ENCODE data around the gene NINJ2.

Gene NINJ2

DNA sequence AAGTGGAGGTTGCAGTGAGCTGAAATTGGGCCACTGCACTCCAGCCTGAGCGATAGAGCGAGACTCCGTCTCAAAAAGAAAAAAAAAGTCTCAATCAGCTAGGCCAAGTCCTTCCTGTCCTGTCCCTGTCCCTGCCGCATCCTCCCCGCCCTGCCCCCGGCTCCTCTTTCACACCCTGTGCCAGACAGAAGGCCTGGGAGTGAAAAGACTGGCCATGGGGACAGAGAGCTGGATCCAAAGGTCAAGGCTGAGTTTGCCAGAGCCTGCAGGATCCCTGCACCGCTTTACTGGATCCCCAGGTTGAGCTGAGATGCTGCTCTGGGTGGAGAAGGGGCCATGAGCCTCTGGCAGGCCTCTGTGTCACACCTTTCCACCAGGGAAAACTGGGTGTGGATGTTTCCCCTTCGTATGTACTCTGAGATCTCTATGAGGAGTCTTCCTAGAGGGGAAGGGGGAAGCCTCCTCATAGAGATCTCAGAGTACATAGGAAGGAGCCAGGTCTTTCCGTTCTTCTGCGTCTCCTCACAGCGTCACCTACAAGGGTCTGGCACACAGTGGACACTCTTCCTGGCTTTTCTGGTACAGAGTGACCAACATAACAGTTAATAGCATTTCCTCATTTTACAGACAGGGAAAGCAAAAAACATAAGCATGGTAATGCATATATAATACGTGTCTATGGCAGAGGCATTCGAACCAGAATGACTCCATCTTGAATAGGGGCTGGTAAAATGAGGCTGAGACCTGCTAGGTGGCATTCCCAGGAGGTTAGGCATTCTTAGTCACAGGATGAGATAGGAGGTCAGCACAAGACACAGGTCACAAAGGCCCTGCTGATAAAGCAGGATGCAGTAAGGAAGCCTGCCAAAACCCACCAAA lies 35.1 kb downstream of the NINJ2 start:
- TF ChIP-seq, protein P1, sequence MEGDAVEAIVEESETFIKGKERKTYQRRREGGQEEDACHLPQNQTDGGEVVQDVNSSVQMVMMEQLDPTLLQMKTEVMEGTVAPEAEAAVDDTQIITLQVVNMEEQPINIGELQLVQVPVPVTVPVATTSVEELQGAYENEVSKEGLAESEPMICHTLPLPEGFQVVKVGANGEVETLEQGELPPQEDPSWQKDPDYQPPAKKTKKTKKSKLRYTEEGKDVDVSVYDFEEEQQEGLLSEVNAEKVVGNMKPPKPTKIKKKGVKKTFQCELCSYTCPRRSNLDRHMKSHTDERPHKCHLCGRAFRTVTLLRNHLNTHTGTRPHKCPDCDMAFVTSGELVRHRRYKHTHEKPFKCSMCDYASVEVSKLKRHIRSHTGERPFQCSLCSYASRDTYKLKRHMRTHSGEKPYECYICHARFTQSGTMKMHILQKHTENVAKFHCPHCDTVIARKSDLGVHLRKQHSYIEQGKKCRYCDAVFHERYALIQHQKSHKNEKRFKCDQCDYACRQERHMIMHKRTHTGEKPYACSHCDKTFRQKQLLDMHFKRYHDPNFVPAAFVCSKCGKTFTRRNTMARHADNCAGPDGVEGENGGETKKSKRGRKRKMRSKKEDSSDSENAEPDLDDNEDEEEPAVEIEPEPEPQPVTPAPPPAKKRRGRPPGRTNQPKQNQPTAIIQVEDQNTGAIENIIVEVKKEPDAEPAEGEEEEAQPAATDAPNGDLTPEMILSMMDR (IDR thresholded peaks at IDR 0.05; ENCODE audit: borderline replicate concordance, control extremely low read depth, extremely low read depth, insufficient read depth, missing control alignments) = no peak
- in situ Hi-C loops (cut with MboI; ENCODE audit: low sequenced_read_pairs, unreplicated experiment) = no loop called here
- DNase-seq (ENCODE audit: low spot score) = no peak

DNA sequence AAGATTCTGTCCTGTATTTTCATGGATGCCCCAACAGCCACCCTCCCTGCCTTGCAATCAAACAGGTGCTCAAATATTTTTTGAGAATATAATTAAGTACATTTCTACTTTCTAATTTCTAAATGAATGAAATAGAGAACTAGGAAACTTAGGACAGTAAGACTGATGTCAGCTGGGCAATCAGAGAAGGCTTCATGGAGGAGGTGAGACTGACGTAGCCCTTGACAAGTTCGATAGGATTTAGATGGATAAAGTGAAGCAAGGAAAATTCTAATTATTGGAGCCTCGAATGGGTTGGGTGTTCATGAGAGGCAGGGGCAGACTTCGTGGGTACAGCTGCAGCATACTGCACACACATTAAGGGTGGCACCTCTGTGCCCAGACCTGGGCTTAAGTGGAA lies 36.0 kb downstream of the NINJ2 start:
- TF ChIP-seq, protein P1 (IDR thresholded peaks at IDR 0.05; ENCODE audit: borderline replicate concordance, control extremely low read depth, extremely low read depth, insufficient read depth, missing control alignments) = no peak
- no peak for DNase-seq (ENCODE audit: low spot score)
- in situ Hi-C loops (cut with MboI; ENCODE audit: low sequenced_read_pairs, unreplicated experiment) = no loop called here

DNA sequence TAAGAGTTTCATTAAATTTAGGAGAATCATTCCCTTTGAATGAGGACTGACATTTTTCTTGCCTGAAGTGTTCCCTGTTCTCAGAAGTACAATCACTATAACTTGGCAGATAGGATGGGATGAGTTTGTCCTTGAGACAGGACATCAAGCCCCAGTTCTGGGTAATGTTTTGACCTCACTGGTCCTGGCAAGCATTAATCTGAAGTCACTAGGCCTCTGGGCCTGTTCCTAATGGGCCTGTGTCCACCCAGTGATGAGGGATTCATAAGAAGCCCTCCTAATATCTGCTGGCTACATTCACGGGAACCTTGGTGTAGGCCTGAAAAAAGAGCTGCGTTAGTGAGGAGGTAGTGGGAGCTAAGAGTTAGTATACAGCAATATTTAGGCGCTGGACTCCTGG lies 37.2 kb downstream of the NINJ2 start:
- DNase-seq (ENCODE audit: low spot score) = no peak
- TF ChIP-seq, protein P1 (IDR thresholded peaks at IDR 0.05; ENCODE audit: borderline replicate concordance, control extremely low read depth, extremely low read depth, insufficient read depth, missing control alignments) = no peak
- in situ Hi-C loops (cut with MboI; ENCODE audit: low sequenced_read_pairs, unreplicated experiment) = no loop called here

DNA sequence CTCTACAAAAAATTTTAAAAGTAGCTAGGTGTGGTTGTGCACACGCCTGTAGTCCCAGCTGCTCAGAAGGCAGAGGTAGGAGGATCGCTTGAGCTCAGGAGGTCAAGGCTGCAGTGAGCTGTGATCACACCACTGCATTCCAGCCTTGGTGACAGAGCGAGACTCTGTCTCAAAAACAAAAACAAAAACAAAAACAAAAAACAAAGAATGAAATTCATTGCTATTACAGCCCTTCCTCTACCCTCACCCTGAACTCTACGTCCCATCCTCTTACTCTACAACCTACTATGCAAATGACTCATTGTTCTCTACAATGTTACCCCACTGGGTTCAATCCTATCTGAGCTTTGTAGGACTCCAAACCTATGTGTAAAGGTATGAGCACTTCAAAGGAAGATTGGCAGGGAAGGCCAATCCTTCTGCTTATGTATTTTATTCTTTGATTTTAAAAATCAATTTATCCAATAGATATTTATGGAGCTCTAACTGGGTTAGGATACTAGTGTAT lies 39.3 kb downstream of the NINJ2 start:
- DNase-seq (ENCODE audit: low spot score) = no peak
- in situ Hi-C loops (cut with MboI; ENCODE audit: low sequenced_read_pairs, unreplicated experiment) = no loop called here
- TF ChIP-seq, protein P1 (IDR thresholded peaks at IDR 0.05; ENCODE audit: borderline replicate concordance, control extremely low read depth, extremely low read depth, insufficient read depth, missing control alignments) = no peak

DNA sequence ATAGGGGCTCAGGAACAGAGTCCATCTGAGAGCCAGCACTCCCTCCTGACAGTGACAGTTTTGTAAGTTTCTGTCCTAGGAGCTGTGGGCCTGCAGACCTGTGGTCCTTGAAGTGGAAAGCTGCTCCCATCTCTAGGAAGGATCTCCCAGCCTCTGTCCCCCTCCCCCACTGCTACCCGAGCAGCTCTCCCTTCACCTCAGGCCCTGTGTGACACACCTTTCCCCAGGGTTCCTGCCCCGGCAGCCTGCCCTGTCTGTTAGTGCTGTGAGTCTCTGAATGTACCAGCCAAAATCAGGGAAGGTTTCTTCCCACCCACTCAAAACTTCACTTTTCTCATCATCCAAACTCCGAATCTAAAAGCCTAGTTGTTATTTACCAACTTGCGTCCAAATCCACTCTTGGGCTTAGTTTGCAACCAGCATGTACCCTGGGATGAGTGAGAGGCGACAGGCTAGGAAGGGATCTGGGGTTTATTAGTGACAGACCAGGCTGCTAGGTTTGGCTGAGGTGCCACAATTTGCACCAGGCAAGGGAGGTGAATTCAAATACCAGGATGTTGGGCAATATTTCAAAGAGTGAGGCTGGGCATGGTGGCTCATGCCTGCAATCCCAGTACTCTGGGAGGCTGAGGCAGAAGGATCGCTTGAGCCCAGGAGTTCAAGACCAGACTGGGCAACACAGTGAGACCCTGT lies 39.9 kb downstream of the NINJ2 start:
- DNase-seq (ENCODE audit: low spot score) = no peak
- TF ChIP-seq, protein P1 (IDR thresholded peaks at IDR 0.05; ENCODE audit: borderline replicate concordance, control extremely low read depth, extremely low read depth, insufficient read depth, missing control alignments) = no peak
- in situ Hi-C loops (cut with MboI; ENCODE audit: low sequenced_read_pairs, unreplicated experiment) = no loop called here

DNA sequence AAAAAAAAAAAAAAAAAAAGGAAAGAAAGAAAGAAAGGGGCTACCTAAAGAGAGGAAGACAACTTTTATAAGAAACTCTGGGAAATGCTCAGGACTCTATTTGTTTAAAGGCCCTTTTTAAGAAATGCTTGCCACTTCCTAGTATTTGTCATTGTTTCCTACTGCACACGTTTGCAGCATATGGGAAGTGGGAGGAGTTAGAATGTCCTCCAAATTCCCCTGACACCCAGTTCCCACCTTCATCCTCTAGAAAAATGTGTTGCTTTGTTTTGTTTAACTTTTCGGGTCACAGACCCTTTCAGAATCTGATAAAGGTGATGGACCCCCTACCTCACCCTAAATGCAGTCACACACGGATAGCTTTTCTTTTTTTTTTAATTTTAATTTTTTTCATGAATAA lies 40.8 kb downstream of the NINJ2 start:
- peak; percentile 58 for DNase-seq (ENCODE audit: low spot score)
- in situ Hi-C loops (cut with MboI; ENCODE audit: low sequenced_read_pairs, unreplicated experiment) = no loop called here
- TF ChIP-seq, protein P1 (IDR thresholded peaks at IDR 0.05; ENCODE audit: borderline replicate concordance, control extremely low read depth, extremely low read depth, insufficient read depth, missing control alignments) = no peak
